GM18909 (cell line): Measurements from ENCODE around the gene CD248.
"Not testable (repeated sequence)": the region's sequence is repeated elsewhere in the genome, so short reads cannot be mapped to it uniquely, and the experiment has no call there.

Experiments
- ATAC-seq: cut with Tn5 transposase; IDR thresholded peaks from one replicate; pipeline ENCODE4 v1.9.1; 2021; ENCODE audit warnings: mild to moderate bottlenecking; ENCODE audit not compliant: unreplicated experiment, poor library complexity

The CD248 gene

GRCh38 chr11:66314561-66315497 is 2.0 kb downstream of the CD248 start:
- no peak for ATAC-seq

- ATAC-seq: no peak
Observed at GRCh38 chr11:66314186-66314501, 2.7 kb downstream of the CD248 start.

GRCh38 chr11:66313321-66314185 is 3.3 kb downstream of the CD248 start:
- no peak for ATAC-seq

- ATAC-seq: peak; percentile 52
Observed at GRCh38 chr11:66312549-66313320, 4.1 kb downstream of the CD248 start.

- peak; percentile 76 for ATAC-seq
Observed at GRCh38 chr11:66311965-66312548, 4.8 kb downstream of the CD248 start.

DNA sequence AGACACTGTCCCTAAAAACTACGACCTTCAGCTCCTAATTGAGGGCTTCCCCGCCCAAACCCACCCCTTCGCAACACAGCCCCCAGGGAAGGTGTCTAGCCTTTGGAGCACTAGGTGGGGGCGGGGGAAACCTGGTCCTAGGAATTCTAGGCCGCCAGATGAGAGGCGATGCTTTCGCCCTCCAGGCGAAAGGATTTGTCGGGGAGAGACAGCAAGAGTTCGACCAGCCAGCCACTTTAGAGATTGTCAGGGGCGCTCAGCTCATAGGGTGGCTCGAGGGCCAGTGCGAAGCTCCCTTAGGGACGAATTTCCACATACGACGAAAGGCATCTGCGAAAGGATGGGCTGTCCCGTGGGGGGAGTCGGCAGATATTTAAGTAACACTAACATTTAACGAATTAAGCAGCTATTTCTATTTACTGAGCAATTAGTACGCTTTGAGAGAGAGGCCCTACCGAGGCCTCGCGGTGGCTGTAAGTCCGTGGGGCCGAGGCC is 5.3 kb downstream of the CD248 start:
- ATAC-seq: peak; percentile 3

- ATAC-seq: not testable (repeated sequence)
Observed at GRCh38 chr11:66310803-66311440, 5.9 kb downstream of the CD248 start.

GRCh38 chr11:66310324-66310723 is 6.5 kb downstream of the CD248 start:
- ATAC-seq: no peak

GRCh38 chr11:66309475-66309874 is 7.4 kb downstream of the CD248 start:
- no peak for ATAC-seq

DNA sequence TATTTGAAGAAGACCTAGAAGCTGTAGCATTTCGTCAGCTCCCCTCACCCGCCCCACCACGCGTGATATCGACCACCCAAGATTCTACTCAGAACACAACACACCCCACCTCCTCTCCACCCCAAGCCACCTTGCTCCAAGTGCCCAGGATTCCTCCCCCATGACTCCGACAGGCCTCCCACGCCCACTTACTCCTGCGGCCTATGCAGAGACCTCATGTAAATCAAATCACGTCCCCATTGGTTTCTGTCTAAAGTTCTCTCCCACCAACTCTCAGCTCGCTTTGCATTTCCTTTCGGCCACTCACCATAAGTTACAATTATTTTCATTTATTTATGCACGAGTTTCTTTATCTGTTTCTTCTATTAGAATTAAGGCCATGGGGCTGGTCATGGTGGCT is 14.2 kb downstream of the CD248 start:
- ATAC-seq: no peak

DNA sequence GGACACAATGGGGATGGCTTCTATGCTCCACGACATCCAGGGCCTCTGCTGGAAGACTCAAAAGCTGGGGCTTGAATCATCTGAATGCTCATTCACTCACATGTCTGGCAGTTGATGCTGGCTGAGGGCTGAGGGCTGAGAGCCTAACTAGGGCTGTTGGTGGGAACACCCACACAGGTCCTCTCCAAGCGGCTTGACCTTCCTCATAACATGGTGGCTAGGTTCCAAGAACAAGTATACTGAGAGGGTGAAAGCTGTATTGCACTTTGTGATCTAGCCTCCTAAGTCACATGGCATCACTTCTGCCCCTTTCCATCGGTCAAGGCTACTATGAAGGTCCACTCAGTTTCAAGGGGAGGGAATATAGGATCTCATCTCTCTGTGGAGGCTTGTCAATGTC is 17.7 kb downstream of the CD248 start:
- no peak for ATAC-seq

DNA sequence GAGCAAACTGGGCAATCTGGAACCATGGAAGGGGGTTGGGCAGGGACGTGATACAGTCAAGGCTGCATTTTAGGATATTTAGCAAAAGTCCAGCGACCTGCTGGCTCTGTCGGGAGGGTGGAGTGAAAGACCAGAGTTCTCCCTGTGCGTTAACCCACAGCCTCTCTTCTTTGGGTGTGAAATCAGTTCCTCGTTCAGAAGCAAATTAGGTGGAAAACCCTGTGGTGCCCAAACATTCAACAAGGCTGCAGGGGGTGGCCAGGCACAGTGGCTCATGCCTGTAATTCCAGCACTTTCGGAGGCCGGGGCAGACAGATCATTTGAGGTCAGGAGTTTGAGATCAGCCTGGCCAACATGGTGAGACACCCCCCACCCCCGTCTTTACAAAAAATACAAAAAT is 19.2 kb downstream of the CD248 start:
- ATAC-seq: no peak

GRCh38 chr11:66294626-66295620 is 21.9 kb downstream of the CD248 start:
- no peak for ATAC-seq

DNA sequence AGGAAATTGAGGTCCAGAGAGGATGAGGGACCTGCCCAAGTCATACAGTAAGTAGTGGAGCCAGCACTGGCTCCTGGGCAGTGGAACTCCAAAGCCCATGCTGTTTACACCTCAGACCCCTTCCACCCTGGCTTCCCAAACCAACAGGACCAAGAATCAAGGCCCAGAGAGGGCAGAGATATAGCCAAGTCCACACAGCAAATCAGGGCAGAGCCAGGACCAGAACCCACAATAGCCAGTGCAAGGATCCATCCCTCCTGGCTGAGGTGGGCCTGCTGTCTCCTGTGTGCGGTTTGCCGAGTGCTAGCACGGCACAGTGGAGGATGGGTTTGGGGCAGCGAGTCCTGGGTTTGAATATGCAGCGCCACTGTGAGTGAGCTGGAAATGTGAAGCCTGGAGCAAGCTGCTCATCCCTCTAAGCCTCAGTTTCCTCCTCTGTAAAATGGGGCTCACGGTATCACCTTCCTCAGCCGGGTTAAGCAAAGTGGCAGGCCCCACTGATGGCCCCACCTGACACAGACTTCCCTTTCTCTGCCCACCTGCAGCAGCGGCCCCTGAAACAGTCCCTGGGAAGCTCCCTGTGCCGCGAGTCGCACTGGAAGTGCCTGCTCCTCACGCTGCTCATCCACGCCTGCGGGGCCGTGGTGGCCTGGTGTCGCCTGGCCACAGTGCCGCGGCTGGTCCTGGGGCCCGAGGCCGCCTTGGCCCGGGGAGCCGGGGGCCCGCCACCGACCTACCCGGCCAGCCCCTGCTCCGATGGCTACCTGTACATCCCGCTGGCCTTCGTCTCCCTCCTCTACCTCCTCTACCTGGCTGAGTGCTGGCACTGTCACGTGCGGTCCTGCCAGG is 22.8 kb downstream of the CD248 start:
- ATAC-seq: no peak

GRCh38 chr11:66293352-66293751 is 23.5 kb downstream of the CD248 start:
- no peak for ATAC-seq

GRCh38 chr11:66292543-66293332 is 24.1 kb downstream of the CD248 start:
- no peak for ATAC-seq
